Calu3 (cell line): Measurements from ENCODE around the gene ADAMTSL4. TPM values are rescaled to one million over a fixed set of nuclear protein-coding genes. Genes with fewer than 3 reads are reported as not detected.

ENCODE experiments used
- BruUV-seq: library from RNA; stranded (reverse); fragments of 400-500 nt; replicated peaks from 2 replicates; lab custom pipeline; 2021; lab: Mats Ljungman, UMichigan
- CTCF ChIA-PET: fragments of 300-600 bp; sonication (Branson Sonifier 250); formaldehyde crosslinking; loops from one replicate; lab custom pipeline; 2022; ENCODE audit warnings: antibody characterized with exemption; lab: Charles Lee
- DNase-seq: peaks from one replicate; pipeline ENCODE4 v3.0.0; 2022
- H3K27ac Mint-ChIP-seq: one replicate; pipeline ENCODE4 v1.8.0; 2022; ENCODE audit warnings: mixed read lengths; ENCODE audit not compliant: unreplicated experiment
- H3K27me3 Mint-ChIP-seq: one replicate; pipeline ENCODE4 v1.8.0; 2022; ENCODE audit warnings: mixed read lengths; ENCODE audit not compliant: unreplicated experiment
- H3K36me3 Mint-ChIP-seq: one replicate; pipeline ENCODE4 v1.8.0; 2022; ENCODE audit warnings: mild to moderate bottlenecking, moderate library complexity, mixed read lengths; ENCODE audit not compliant: insufficient read depth, unreplicated experiment
- H3K4me1 Mint-ChIP-seq: one replicate; pipeline ENCODE4 v1.8.0; 2022; ENCODE audit warnings: mild to moderate bottlenecking, low read depth, mixed read lengths; ENCODE audit not compliant: unreplicated experiment
- H3K4me3 Mint-ChIP-seq: one replicate; pipeline ENCODE4 v1.8.0; 2022; ENCODE audit warnings: mild to moderate bottlenecking, low read depth, moderate library complexity, mixed read lengths; ENCODE audit not compliant: unreplicated experiment
- H3K9me3 Mint-ChIP-seq: one replicate; pipeline ENCODE4 v1.8.0; 2022; ENCODE audit warnings: low read depth, mixed read lengths; ENCODE audit not compliant: unreplicated experiment
- intact Hi-C: fragments of 100-400 bp; cut with micrococcal nuclease; formaldehyde crosslinking; loops from one replicate; pipeline ENCODE4 v1.10.0; 2022; ENCODE audit not compliant: unreplicated experiment
- total RNA-seq: library from RNA; stranded (reverse); gene quantifications from 2 replicates; pipeline ENCODE4 v1.2.3, GENCODE V29; 2022
- TF ChIP-seq, protein P1 (sequence below): fragments of 200-600 bp; IDR thresholded peaks from one replicate; pipeline ENCODE4 v1.8.0; 2022; ENCODE audit warnings: antibody characterized with exemption; ENCODE audit not compliant: unreplicated experiment

ADAMTSL4 gene
- total RNA-seq, 1 experiment from 2014 or later, result 1.9 TPM

DNA sequence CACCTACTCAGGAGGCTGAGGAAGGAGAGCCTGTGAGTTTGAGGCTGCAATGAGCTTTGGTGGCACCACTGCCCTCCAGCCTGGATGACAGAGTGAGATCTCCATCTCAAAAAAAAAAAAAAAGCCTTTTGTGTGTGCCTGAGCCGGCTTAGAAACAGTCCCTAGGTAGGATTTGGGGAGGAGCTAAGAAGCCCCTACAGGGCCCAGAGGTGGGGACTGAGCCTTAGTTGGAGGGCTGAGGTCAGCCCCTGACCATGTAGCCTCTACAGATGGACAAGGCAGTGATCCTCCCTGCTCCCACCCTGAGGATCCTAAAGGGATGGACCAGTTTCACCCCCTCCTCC, 2.5 kb downstream of the ADAMTSL4 start:
- intact Hi-C loops, result no loop called here
- Mint-ChIP-seq H3K27me3 (peaks cover 14% of the 10 kb centered on the region), H3K4me3 (no peak overlapping the region), H3K27ac (peak overlapping the region; percentile 67), H3K9me3 (no peaks in the 10 kb centered on the region), H3K4me1 (peaks cover 22% of the 10 kb centered on the region), H3K36me3 (peaks cover 63% of the 10 kb centered on the region)
- TF ChIP-seq, protein P1, sequence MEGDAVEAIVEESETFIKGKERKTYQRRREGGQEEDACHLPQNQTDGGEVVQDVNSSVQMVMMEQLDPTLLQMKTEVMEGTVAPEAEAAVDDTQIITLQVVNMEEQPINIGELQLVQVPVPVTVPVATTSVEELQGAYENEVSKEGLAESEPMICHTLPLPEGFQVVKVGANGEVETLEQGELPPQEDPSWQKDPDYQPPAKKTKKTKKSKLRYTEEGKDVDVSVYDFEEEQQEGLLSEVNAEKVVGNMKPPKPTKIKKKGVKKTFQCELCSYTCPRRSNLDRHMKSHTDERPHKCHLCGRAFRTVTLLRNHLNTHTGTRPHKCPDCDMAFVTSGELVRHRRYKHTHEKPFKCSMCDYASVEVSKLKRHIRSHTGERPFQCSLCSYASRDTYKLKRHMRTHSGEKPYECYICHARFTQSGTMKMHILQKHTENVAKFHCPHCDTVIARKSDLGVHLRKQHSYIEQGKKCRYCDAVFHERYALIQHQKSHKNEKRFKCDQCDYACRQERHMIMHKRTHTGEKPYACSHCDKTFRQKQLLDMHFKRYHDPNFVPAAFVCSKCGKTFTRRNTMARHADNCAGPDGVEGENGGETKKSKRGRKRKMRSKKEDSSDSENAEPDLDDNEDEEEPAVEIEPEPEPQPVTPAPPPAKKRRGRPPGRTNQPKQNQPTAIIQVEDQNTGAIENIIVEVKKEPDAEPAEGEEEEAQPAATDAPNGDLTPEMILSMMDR, result no peak
- BruUV-seq, result no TSS peak
- DNase-seq, result no peak
- CTCF ChIA-PET, result interaction anchor here (1.3 to 2.0 kb wide), 2 partner anchors 9 to 17 kb away, joined by 4 to 9 read pairs; no protein-coding TSS in a partner anchor

DNA sequence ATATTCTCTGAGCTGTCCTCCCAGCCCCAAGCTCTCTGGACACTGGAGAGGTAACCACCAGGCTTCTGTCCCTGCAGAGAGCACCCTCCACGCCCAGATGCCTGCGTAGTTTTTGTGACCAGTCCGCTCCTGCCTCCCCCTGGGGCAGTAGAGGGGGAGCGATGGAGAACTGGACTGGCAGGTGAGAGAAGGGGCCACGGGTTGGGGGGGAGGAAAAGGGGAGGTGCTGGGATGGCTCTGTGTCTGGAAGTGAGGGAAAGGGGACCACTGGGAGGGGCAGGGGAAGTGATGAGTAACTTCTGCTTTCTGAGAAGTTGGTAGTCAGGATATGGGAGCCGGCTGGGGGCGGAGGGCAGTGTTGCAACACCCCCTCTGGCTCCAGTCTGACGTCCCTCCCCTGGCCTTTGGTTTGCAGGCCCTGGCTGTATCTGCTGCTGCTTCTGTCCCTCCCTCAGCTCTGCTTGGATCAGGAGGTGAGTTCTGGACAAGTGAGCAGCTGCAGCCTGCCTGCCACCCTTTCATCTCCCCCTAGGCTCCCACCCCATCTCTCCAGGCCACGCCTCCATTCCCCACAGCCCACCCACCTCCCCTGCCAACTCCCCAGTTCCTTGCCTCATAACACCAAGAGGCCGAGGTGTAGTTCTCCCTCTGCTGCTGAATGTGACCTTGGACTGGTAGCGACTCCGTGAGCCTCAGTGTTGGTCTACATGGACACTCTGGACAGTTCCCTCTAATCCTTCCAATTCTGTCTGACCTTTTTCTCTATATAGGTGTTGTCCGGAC, 3.1 kb downstream of the ADAMTSL4 start:
- intact Hi-C loops, result no loop called here
- DNase-seq, result peak; percentile 59
- Mint-ChIP-seq H3K27me3 (peaks cover 14% of the 10 kb centered on the region), H3K9me3 (no peaks in the 10 kb centered on the region), H3K27ac (peak overlapping the region; percentile 33), H3K4me1 (peaks cover 22% of the 10 kb centered on the region), H3K36me3 (peaks cover 65% of the 10 kb centered on the region), H3K4me3 (peak overlapping the region; percentile 30)
- no TSS peak for BruUV-seq
- CTCF ChIA-PET, result interaction anchor here (1.3 to 2.0 kb wide), 2 partner anchors 8 to 16 kb away, joined by 4 to 9 read pairs; no protein-coding TSS in a partner anchor
- TF ChIP-seq, protein P1, result no peak

DNA sequence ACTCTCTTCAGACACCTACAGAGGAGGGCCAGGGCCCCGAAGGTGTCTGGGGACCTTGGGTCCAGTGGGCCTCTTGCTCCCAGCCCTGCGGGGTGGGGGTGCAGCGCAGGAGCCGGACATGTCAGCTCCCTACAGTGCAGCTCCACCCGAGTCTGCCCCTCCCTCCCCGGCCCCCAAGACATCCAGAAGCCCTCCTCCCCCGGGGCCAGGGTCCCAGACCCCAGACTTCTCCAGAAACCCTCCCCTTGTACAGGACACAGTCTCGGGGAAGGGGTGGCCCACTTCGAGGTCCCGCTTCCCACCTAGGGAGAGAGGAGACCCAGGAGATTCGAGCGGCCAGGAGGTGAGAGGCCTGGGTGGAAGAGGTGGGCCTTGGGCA, 3.7 kb downstream of the ADAMTSL4 start:
- H3K27ac Mint-ChIP-seq, result peak overlapping the region; percentile 33
- H3K4me1 Mint-ChIP-seq, result peaks cover 22% of the 10 kb centered on the region

DNA sequence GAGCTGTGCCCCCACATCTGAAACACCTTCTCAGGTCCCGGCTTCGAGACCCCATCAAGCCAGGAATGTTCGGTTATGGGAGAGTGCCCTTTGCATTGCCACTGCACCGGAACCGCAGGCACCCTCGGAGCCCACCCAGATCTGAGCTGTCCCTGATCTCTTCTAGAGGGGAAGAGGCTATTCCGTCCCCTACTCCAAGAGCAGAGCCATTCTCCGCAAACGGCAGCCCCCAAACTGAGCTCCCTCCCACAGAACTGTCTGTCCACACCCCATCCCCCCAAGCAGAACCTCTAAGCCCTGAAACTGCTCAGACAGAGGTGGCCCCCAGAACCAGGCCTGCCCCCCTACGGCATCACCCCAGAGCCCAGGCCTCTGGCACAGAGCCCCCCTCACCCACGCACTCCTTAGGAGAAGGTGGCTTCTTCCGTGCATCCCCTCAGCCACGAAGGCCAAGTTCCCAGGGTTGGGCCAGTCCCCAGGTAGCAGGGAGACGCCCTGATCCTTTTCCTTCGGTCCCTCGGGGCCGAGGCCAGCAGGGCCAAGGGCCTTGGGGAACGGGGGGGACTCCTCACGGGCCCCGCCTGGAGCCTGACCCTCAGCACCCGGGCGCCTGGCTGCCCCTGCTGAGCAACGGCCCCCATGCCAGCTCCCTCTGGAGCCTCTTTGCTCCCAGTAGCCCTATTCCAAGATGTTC, 4.3 kb downstream of the ADAMTSL4 start:
- H3K27ac Mint-ChIP-seq, result peak overlapping the region; percentile 33
- no peaks in the 10 kb centered on the region for H3K9me3 Mint-ChIP-seq
- DNase-seq, result no peak
- H3K36me3 Mint-ChIP-seq, result peaks cover 62% of the 10 kb centered on the region
- CTCF ChIA-PET, result no interaction called here
- H3K4me3 Mint-ChIP-seq, result no peak overlapping the region
- peaks cover 14% of the 10 kb centered on the region for H3K27me3 Mint-ChIP-seq
- H3K4me1 Mint-ChIP-seq, result peaks cover 22% of the 10 kb centered on the region
- TF ChIP-seq, protein P1, result no peak
- BruUV-seq, result no TSS peak
- intact Hi-C loops, result no loop called here

More for the DNA sequence above, 3.7 kb downstream of the ADAMTSL4 start:
- CTCF ChIA-PET, result no interaction called here
- BruUV-seq, result no TSS peak
- peaks cover 68% of the 10 kb centered on the region for H3K36me3 Mint-ChIP-seq
- no peaks in the 10 kb centered on the region for H3K9me3 Mint-ChIP-seq
- DNase-seq, result no peak
- TF ChIP-seq, protein P1, result no peak
- H3K4me3 Mint-ChIP-seq, result peak overlapping the region; percentile 30
- intact Hi-C loops, result no loop called here
- H3K27me3 Mint-ChIP-seq, result peaks cover 14% of the 10 kb centered on the region
